Nucleus accumbens (tissue), 56 donors: Measurements from ENCODE around the gene TRPV3.

Experiments used
- DNase-seq, 56 donors: peaks; one replicate each; lab custom pipeline; 2025; lab: John Stamatoyannopoulos, UW

The TRPV3 gene

DNA sequence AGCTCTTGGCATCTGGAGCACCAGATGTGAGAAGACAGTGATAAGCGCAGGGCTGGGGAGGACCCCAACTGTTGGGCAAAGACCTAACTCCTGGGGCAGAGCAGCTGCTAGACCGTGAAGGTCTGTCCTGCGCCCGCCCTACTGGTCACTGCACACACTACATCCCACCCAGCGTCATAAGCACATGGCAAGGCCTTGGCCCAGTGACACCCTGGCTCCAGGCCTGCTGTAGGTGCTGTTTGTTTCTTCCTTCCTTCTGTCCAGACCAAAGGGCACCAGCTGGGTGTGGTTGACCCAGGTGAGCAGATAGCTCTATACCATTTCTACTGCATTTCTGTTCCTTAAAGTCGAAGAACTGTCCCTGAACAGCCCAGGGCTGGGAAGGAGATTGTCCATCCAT is 6.4 kb downstream of the TRPV3 start:
- no peak for DNase-seq

DNA sequence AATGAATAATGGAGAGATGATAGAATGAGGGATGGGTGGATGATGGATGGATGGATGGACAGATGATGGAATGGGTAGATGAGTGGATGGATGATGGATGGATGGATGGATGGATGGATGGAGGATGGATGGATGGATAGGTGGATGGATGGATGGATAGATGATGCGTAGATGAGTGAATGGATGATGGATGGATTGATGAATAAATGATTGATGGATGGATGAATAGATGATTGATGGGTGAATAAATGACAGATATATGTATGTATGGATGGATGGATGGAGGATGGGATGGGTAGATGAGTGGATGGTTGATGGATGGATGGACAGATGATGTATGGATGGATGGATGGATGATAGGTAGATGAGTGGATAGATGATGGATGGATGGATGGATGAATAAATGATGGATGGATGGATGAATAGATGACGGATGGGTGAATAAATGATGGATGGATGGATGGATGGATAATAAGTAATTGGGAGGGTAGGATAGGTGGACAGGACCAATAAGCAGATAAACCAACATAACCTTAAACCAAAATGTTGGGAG is 7.9 kb downstream of the TRPV3 start:
- DNase-seq = no peak

DNA sequence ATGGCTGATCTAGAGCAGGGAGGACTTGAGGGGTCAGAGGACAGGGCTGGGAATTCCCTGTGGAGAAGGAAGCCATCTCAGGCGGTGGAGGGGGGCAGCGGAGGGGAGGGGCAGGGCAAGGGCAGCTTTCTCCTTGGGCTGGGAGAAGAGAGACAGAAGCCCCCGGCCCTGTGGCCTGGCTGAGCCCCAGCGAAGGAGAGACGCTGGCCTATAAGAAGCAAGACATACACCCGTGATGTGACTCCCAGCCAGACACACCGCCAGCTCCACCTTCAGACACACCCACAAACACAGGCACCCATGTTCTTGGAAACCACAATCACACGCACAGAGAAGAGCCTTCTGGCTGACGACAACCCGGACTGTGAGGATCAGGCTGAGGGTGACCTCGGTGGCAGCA is 10.0 kb downstream of the TRPV3 start:
- DNase-seq = no peak

DNA sequence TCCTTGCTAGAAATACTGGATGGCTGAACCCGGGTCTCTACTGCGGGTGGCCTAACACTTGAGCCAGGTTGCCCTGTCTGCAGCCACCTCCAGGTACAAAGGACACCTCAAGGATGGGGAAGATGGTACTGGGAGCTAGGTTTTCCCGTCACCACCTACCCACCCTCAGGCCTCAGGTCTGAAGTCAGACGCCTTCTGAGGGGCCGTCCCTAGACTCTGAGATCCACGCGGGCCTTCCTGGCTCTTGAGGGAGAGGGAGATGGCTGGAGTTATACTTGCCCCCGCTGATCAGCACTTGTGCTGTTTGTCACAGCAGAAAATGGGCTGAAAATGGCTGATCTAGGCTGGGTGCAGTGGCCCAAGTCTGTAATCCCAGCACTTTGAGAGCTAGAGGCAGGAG is 10.6 kb downstream of the TRPV3 start:
- no peak for DNase-seq

DNA sequence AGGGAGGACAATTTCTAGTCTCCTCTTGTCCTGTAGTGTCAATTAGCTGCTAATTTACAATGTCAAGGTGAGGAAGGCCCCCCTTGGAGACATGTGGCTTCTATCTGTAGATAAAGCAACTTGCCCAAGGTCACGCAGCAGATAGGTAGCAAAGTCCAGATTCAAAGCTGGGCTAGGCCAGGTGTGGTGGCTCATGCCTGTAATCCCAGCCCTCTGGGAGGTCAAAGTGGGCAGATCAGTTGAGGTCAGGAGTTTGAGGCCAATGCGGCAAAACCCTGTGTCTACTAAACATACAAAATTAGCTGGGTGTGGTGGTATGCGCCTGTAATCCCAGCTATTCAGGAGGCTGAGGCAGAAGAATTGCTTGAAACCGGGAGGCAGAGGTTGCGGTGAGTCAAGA is 11.1 kb downstream of the TRPV3 start:
- DNase-seq = no peak

DNA sequence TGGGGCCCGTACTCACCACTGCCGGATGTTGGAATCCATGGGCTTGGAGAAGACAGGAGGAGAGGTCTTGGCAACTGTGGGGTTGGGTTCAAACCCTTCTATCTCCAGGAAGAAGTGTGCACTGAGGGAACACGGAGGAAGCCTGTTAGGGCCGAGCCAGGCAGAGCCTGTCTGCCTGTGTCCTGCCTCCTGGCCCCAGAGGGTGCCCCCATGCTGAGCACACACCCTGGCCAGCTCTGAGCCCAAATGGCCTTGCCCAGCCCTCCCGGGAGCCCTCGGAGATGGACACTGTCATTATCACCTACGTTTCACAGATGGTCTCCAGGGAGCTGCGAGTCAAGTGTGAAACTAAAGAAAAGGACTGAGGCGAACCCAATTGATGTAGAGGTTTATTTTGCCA is 12.5 kb downstream of the TRPV3 start:
- DNase-seq = no peak

DNA sequence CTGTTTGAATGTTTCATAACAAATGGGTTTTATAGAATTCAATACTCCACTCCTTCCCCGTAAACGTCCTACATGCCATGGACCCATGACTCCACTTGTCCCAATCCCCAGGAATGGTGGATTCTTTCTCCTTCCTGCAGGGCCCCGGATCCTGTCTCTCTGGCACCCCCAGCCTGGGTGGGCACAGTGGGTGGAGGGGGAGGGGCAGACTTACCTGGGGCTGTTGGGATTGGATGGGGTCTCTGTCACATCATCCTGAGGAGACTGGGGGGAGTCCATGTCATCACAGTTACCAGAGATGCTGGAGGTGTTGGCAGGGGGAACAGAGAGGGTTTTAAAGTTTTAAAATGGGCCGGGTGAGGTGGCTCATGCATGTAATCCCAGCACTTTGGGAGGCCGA is 13.2 kb downstream of the TRPV3 start:
- no peak for DNase-seq

DNA sequence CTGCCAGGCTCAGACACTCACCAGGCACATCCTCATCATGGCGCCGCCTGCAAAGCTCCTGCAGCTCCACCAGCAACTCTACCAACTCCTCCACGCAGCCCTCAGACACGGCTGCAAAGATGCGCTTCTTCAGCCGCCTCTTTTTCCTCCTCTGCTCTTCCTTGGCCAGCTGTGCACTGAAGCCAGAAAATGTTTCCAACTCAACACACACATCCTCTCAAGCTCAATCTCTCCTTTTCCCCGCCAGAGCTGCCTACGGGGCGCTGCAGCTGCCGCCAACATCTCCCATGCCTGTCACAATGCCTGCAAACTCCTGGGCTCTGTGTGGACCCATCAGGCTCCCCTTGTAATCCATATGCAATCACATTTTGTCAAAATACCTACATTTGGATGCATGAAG is 14.2 kb downstream of the TRPV3 start:
- peak in 27 of 56 donors; percentile 9 to 66 (median 22) for DNase-seq

DNA sequence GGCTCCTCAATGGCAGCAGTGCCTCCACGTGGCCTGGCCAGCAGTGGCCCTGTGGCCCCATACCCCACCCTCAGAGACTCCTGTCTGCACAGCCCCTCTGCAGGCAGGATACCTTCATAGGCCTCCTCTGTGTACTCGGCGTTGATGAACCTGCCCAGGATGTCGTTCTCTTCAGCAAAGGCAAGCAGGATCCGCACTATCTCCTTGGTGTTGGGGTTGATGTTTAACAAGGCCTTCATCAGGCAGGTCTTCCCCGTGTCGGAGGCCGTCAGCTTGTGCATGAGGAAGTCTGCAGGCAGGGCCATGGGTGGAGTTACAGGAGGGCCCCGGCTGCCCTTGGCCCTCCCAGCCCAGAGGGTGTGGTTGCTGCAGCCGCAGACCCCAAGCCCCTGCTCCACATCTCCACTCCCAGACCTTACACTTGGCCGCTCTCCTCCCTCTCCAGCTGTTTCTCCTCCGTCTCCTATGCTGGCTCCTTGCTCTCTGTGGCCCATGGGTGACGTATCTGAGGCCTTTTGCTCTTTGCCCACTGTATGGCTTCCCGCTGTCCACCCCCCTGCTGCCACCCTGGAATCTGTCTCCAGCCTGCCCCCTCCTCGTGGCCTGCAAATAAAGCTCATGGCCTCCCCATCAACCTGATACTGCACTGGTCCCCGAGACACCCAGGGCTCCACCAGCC is 15.1 kb downstream of the TRPV3 start:
- DNase-seq = no peak

DNA sequence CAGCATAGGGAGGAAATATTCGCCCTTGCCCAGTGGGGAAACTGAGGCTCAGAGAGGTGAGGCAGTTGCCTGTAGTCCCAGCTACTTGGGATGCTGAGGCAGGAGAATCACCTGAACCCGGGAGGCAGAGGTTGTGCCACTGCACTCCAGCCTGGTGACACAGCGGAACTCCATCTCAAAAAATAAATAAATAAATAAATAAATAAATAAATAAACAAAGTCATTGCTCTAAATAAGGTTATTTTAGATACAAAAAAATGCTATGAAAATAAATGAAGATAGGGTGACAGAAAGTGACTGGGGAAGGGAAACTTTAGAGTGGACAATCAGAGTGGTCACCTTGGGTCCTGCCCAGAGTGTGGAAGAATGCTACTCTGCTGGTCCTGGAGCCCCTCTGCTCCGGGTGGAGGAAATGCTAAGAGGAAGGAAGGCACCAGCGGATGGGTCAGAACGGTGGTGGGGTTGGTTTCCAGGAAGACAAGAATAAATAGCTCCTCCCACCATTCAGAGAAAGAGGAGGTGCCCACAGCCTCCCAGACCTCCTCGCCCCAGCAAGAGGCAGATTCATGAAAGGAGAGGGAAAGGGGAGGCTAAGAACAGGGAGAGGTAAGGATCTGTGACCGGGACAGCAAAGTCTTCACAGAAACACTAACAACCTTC is 17.6 kb downstream of the TRPV3 start:
- DNase-seq = no peak

DNA sequence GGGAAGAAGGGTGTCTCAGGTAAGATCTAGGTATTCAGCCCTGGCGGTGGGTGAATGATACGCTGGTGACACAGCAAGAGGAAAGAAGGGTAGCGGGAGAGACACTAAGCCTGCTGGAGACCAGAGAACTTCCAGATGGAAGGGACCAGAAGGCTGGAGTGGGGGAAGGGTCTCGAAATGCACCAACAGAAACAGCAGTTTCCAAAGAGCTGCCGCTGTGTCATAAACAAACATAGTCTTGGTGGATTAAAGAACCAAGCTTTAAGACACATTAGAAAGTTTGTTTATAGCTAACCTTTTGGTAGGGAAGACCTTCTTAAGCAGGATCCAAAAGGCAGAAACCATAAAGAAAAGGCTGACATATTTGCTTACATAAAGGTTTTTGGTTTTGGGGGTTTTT is 20.9 kb downstream of the TRPV3 start:
- no peak for DNase-seq

DNA sequence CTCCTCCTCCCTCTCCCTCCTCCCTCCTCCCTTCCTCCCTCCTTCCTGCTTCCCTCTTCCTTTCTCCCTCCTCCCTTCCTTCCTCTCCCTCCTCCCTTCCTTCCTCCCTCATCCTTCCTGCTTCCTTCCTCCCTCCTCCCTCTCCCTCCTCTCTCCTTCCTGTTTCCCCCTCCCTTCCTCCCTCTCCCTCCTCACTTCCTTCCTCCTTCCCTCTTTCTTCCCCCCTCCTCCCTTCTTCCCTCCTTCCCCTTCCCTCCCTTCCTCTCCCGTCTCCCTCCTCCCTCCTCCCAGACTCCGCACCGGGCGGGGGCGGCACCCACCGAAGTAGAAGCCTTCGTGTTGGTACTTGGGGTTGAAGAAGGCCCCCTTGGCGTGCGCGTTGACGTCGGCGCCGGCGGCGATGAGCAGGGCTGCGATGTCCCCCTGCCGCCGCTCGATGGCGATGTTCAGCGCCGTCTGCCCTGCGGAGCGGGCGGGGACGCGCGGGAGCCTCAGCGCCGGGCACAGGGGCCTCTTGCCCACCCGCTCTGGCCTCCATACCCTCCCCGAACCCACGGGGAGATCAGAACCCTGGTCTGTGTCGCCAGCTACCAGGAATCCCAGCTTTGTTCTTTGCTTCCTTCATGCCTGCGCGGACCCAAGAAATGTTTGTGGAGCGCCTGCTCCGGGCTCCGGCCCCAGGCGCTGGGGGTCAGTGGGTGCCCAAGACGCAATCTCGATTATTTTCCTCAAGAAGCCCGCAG is 22.2 kb downstream of the TRPV3 start:
- DNase-seq = peak in 53 of 56 donors; percentile 11 to 86 (median 65)

DNA sequence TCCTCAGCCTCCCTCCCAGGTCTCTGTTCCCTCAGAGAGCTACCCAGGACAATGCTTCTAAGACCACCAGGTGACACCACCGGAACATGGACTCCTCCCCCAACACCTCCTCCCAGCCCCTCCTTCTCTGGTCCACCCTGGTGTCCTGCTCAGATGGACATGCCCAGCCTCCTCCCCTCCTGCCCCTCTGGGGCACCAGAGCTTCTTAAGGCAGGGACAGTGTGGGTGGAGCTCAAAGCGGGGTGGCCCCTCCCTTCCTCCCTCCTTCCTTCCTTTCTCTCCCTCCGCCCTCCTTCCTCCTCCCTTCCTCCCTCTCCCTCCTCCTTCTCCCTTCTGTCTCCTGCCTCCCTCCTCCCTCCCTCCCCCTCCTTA is 22.7 kb downstream of the TRPV3 start:
- DNase-seq = peak in 43 of 56 donors; percentile 11 to 74 (median 48)

DNA sequence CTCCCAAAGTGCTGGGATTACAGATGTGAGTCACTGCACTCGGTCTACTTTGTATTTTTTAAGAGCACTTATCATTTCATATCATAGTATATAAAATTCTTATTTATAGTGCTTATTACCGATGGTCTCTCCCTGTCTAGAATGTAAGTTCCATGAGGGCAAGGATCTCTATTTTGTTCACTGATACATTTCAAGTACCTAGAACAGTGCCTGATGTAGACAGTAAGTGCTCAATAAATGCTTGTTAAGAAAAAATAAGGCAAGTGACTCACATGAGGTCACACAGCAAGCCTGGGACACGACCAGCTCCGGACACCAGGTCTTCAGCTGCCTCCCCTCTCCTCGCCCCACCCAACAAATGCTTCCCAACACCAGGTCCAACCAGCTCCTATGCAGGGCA is 23.9 kb downstream of the TRPV3 start:
- no peak for DNase-seq

DNA sequence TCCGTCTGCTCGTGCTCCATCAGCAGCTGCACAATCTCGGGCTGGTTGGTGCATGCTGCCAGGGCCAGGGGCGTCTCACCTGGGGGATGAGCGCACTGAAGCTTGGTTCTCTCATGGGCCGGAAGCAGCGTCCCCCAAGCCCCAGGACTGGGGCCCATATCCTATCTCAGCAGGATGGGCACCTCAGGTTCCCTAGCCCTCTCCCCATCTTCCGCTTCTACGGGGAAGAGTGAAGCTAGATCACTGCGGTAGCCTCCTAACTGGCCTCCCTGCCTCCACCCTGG is 24.8 kb downstream of the TRPV3 start:
- DNase-seq = no peak

DNA sequence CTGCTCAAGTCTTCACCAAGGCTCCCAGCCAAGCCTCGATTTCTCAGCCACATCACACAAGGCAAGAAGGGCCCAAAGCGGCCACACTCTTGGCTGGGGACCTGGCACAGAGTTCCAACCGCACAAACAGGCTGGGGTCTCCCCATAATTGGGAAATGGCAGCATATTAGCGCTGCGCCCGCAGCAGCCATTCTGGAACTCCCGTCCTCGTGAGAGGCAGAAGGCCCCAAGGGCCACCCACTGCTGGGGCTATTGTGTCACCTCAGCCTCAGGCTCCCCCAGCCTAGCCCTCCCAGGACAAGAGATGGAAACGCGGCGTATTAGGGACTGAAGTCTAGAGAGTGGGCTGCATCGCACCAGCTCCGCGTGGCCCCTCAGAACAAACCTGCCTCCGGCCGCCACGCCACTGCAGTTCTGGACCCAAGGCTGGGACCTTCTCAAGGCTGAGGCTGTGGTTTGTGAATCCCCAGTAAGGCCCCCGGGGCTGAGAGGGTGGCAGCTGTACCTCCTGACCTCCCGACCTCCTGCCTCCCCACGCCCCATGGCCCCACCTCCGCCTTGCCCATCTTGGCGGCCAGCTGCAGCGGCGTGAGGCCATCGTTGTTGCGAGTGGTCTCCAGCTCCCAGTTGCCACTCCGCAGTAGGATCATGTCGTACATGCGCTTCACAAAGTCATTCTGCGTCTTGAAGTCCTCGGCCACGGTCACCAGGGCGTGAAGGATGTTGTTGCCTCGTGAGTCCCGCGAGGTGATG is 25.3 kb downstream of the TRPV3 start:
- peak in 7 of 56 donors; percentile 17 to 58 (median 44) for DNase-seq

DNA sequence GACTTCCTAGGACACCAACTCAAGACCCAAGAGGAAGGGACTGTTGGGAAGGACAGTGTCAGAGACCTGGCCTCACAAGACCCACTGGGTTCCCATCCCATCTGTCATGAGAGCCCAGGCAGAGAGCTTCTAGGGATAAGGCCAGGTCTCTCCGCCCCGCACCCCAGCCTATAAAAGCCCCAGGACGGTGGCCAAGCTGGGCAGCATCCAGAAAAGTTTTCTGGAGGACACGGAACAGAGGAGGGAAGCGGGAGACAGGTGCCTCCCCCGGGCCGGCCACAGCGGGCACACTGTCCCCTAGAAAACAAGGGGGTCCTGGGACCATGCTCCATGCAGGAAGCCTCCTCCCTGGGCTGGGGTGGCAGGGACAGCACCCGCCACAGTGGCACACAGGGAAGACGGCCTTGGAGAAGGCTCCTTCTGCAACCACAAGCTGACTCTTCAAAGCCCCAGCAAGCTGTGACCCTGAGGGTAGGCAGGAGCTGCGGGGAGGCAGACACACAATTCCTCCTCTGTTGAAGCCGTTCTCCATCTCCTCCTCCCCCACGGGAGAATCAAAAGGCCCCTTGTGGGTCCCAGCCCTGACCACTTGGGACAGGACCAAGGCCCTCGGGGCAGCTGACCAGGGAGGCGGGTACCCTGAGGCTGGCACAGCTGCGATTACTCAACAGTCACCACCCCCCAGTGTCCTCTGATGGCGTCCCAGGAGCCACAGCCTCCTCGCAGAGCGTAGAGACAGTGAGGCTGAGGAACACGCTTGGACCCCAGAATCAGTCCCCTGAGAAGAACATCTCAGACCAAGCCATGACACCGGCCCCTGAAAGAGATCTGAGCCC is 26.1 kb downstream of the TRPV3 start:
- DNase-seq = peak in 55 of 56 donors; percentile 52 to 98 (median 94)

DNA sequence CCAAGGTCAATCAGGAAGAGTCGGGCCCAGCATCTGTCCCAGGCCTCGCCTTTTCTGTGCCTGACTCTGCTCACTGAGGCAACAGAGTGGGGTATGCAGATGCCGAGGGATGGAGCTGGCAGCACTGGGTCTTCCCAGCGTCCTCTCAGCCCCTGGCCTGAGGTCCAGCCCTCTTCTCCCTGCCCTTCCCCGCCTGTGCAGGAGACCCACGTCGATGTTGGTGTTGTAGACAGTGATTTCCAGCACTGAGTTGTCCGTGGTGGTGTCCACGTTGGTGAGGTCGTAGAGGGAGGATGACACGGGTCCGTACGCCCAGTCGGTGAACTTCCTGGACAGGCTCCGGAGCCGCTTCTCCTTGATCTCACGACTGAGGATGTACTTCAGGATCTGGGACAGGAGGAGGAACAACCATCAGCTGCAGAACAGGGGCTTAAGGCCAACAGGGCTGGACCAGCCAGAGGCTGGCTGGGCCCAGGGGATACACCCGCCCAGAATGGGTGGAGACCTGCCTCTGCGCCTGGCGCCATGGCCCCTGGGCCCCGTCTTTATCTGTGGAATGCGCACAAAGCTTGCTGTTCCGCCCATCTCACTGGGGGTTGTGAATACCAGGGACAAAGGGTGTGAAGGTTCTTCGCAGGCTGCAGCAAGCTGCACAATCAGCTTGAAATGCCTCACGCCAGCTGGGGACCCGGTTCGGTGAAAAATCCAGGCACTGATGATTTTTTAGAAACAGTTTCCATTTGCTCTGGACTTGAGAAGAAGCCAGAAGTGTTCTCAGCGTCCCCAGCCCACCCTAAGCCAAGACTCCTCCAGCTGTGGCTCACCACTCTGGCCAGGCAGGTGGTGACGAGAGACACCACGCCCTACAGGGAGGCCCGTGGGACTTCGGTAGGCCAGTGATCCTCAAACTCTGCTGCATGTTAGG is 27.5 kb downstream of the TRPV3 start:
- DNase-seq = peak in 42 of 56 donors; percentile 7 to 74 (median 40)
